Testis (tissue), 2 donors: ENCODE measurements around the gene LRP1B.

Source experiments
- CTCF ChIP-seq, 3 experiments: fragments of 450-650 bp in 2 of 3; fragments of 200-600 bp in 1 of 3; sonication (generic) in 1 of 3; IDR thresholded peaks; one replicate each; pipeline ENCODE4 v1.5.1; 2016 to 2019; ENCODE audit warnings: antibody characterized with exemption in 3 of 3, mild to moderate bottlenecking in 2 of 3, moderate library complexity in 1 of 3
- POLR2A ChIP-seq: fragments of 450-650 bp; IDR thresholded peaks from one replicate; pipeline ENCODE4 v1.6.1; 2017; ENCODE audit warnings: antibody characterized with exemption, mild to moderate bottlenecking, moderate library complexity

GRCh38 chr2:141943918-141944317 is 186.9 kb downstream of the LRP1B start:
- no peak for TF ChIP-seq POLR2A
- no peak for TF ChIP-seq CTCF (IDR thresholded peaks at IDR 0.05)
